ENCODE measurements around the gene RBM33.

RBM33 gene

DNA sequence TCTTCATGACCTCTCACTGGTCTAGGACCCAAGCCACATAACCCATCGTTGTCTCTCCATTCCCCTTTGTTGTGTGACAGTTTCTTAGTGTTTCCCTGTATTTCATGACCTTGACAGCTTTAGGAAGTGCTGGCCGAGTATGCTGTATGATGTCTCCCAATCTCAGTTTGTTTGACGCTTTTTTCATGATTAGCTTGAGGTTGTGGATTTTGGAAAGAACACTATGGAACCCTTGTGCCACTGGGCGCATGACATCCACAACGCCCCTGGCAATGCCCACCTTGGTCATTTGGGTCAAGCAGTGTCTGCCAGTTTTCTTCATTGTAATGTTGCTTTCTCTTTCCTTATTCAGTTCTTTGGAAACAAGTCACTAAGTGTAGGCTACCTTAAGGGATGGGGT is 52.3 kb downstream of the RBM33 start:
- no peak overlapping the region for H3K27ac ChIP-seq
- no peak for TF ChIP-seq ZFX (IDR thresholded peaks at IDR 0.05)
- TF ChIP-seq, protein P1, sequence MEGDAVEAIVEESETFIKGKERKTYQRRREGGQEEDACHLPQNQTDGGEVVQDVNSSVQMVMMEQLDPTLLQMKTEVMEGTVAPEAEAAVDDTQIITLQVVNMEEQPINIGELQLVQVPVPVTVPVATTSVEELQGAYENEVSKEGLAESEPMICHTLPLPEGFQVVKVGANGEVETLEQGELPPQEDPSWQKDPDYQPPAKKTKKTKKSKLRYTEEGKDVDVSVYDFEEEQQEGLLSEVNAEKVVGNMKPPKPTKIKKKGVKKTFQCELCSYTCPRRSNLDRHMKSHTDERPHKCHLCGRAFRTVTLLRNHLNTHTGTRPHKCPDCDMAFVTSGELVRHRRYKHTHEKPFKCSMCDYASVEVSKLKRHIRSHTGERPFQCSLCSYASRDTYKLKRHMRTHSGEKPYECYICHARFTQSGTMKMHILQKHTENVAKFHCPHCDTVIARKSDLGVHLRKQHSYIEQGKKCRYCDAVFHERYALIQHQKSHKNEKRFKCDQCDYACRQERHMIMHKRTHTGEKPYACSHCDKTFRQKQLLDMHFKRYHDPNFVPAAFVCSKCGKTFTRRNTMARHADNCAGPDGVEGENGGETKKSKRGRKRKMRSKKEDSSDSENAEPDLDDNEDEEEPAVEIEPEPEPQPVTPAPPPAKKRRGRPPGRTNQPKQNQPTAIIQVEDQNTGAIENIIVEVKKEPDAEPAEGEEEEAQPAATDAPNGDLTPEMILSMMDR (conservative IDR thresholded peaks at IDR 0.05), result no peak

DNA sequence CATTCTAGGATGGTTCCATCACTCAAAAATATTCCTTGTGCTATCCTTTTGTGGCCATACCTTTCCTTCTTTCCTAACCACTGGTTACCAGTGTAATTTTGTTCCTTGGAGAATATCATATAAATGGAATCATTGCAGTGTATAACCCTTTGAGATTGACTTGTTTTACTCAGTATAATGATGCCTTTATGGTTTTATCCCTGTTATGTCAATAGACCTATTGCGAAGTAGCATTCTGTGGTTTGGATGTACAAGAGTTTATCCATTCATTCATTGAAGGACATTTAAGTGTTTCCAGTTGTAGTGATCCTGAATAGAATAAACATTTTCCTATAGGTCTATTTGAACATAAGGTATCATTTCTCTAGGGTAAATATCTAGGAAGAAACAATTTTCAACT is 54.2 kb downstream of the RBM33 start:
- H3K27ac ChIP-seq, result no peak overlapping the region
- TF ChIP-seq, protein P1 (conservative IDR thresholded peaks at IDR 0.05), result no peak
- TF ChIP-seq ZFX (IDR thresholded peaks at IDR 0.05), result no peak

DNA sequence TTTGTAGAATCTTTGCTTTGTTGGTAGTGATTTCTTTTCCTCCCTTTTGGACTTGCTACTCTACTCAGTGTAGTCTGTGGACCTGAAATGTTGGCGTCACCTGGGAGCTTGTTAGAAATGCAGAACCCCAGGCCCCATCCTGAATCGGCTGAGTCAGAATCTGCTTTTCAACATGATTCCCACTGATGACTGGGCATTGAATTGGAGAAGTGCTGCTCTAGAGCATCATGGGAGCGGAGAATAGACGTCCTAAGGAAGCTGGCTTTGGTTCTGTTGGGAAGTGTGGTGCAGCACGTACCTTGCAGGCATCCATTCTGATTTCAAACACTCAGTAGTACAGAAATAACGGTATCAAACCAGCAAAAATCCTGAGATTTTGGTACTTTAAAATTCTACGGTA is 54.7 kb downstream of the RBM33 start:
- no peak overlapping the region for H3K27ac ChIP-seq
- TF ChIP-seq, protein P1 (conservative IDR thresholded peaks at IDR 0.05), result no peak
- TF ChIP-seq ZFX (IDR thresholded peaks at IDR 0.05), result no peak

DNA sequence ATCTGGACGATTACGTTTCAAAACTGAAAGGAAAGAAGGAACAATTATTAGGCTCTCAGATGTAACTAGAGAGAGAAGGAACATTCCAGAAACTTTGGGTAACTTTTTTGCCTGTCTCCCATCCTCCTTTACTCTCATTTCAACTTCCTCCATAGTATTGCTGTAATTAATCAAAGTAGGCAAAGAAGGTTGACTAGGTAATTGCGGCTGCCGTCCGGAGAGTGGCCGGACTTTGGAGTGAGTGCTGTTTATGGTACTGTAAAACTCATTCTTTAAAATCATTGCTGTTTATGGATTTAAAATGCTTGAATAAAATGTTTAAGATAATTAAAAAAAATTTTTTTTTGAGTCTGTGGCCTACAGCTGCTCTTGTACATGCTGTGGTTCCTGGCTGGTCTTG is 56.4 kb downstream of the RBM33 start:
- TF ChIP-seq, protein P1 (conservative IDR thresholded peaks at IDR 0.05), result no peak
- TF ChIP-seq ZFX (IDR thresholded peaks at IDR 0.05), result no peak
- H3K27ac ChIP-seq, result no peak overlapping the region

DNA sequence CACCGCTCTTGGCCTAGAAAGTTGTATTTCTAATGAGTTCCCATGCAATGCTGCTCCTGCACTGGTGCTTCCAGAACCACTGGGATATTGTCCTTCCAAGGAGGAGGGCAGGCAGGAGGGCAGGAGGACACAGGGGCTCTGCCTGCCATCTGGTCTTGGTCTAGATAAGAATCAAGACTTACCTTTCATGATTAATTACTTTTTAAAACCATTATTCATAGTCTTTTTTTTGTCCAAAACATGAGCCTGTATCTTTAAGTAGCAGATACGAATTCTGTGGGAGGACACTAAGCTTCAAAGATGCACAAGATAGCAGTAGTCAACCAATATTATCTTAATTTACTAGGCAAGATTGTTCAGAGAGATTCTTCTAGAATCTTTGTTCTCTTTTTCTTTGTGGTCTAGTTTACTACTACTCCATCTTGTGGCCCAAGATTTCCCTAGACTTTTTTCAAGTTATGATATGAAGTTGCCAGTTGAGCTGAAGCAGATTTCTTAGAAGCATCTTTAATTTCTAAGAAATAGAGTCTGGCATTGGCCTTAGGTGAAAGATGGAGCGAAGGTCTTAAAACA is 57.6 kb downstream of the RBM33 start:
- H3K27ac ChIP-seq, result no peak overlapping the region

DNA sequence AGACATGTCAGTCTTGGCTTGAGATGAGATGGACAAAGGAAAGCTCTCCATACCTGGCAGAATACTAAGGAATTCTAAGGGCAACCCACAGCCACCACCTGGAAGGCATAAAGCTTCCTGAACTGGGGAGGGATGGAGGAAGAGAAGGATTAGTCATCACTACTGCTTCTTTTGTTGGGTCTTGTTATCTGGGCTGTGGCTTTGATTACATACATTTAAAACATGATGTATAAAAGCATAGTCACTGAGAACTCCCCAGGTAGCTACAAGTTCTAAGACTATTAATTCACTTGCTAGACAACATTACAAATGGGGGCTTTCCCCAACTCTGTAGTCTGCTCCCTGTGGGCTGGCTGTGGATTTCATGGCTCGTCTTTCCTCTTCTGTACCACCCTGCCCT is 58.2 kb downstream of the RBM33 start:
- no peak for TF ChIP-seq ZFX (IDR thresholded peaks at IDR 0.05)
- TF ChIP-seq, protein P1 (conservative IDR thresholded peaks at IDR 0.05), result no peak
- no peak overlapping the region for H3K27ac ChIP-seq

More for the DNA sequence above, 57.6 kb downstream of the RBM33 start:
- TF ChIP-seq, protein P1 (conservative IDR thresholded peaks at IDR 0.05), result no peak
- no peak for TF ChIP-seq ZFX (IDR thresholded peaks at IDR 0.05)

DNA sequence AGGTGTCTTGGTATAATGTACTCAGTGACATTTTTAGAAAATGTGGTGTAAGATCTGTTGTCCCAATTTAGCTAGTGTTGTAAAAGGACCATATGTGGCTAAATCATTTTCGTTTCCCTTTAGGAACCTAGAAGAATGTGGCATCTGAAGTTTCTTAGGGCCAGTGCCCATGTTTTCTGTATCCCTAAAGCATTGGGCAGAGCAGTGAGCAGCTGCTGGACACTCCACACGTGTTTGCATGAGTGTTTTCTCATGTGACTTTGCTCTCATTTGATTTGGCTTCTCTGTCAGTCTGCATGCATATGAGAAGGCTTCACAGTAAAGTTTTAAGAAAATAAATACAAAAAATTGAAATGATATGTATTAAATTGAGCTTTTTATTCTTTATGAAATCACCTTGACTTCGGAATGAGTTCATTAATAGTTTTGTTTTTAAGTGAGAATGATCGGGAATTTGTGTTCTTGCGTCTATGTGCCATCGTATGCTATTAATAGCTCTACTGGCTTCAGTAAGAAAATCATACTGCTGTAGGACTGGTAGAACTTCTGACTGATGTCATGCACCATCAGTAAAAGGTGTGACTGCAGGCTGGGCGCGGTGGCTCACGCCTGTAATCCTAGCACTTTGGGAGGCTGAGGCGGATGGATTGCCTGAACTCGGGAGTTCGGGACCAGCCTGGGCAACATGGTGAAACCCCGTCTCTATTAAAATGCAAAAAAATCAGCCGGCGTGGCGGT is 61.3 kb downstream of the RBM33 start:
- TF ChIP-seq, protein P1 (conservative IDR thresholded peaks at IDR 0.05), result no peak
- TF ChIP-seq ZFX (IDR thresholded peaks at IDR 0.05), result no peak
- no peak overlapping the region for H3K27ac ChIP-seq

Data from C4-2B (cell line).